Anterior cingulate cortex (tissue), 58 donors: Measurements from ENCODE around the gene SEMA4D.

Experiments used
- DNase-seq, 58 donors: peaks; one replicate each; lab custom pipeline; 2025; lab: John Stamatoyannopoulos, UW

The SEMA4D gene

GRCh38 chr9:89400403-89401116 lies 97.4 kb downstream of the SEMA4D start:
- DNase-seq = peak in 1 of 58 donors; percentile 31

- no peak for DNase-seq
Measured at GRCh38 chr9:89398621-89399020, 99.3 kb downstream of the SEMA4D start.

- DNase-seq = peak in 1 of 58 donors; percentile 20
Measured at GRCh38 chr9:89397471-89397870, 100.4 kb downstream of the SEMA4D start.

DNA sequence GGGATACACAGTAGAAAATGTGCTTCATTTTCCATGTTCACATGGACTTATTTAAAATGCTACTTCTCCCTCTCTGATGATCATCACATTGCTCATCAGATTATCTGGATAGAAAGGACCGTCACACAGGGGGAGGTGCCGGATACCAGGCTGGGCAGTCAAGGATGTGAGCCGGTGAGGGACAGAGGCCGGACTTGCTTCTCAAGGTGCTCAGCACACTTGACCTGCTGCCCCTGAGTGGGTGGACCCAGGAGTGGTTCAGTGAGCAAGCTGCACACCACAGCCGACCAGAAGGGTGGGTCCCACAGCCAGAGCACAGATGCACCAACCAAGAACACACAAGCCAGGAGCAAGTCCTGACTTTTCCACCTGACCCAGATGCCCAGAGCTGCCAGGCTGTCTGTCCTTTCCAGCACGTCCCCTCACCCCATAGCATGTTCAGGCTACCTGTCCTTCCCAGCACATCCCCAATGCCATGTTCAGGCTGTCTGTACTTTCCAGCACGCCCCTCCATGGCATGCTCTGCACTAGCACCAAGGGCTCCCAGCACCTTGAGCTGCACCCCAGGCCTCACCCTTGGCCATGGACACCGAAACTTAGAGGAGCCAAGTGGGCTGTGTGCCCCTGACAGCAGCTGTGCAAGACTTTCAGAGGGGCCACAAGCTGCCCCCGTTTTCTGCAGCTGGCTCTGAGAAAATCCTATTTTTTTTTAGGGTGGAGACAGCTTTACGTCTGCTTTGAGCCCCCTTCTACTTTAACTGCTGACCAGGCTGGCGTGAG lies 101.8 kb downstream of the SEMA4D start:
- no peak for DNase-seq

DNA sequence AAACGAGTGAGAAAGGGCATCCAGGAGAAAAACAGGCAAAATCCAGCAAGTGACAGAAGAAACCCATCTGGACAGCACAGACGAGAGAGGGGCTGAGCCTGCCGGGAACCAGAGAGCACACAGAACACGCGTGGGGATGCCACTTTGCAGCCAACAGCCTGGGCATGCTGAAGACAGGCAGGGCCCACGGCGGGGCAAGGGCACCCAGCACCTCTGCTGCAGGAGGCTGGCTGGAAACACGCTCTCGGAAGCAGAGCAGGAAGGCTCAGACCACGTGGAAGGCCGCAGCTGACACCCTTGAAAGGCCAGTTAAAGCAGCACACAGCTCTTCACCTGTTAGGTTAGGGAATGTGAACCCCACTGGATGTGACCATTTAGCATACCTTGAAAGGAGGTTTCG lies 103.5 kb downstream of the SEMA4D start:
- DNase-seq = no peak

GRCh38 chr9:89391585-89391984 lies 106.3 kb downstream of the SEMA4D start:
- DNase-seq = no peak

DNA sequence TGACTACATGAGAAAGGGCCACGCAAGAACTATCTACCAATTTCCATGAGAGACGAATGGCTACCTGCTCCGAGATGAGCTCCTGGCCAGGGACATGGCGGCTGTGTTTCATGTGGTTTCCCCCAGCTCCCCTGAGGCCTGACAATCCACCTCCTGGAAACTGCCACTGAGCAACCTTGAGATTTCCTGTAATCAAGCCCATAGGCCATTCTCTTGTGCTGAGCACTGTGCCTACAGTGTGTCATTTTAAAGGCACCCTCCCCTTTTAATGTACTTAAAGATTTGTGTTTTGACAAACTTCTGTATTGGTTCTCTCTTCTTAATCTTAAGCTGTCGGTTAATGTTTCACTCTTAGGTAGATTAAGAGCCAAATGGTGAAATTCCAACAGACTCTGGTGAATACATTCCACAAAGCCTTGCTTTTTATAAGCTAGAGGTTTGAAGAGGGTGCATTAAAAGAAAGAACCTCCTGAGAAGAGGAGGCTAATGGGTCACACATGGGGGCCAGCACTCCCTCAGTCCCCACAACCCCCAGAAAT lies 107.3 kb downstream of the SEMA4D start:
- DNase-seq = no peak

- DNase-seq = no peak
Measured at GRCh38 chr9:89390068-89390555, 107.8 kb downstream of the SEMA4D start.

- no peak for DNase-seq
Measured at GRCh38 chr9:89388868-89389177, 109.1 kb downstream of the SEMA4D start.

DNA sequence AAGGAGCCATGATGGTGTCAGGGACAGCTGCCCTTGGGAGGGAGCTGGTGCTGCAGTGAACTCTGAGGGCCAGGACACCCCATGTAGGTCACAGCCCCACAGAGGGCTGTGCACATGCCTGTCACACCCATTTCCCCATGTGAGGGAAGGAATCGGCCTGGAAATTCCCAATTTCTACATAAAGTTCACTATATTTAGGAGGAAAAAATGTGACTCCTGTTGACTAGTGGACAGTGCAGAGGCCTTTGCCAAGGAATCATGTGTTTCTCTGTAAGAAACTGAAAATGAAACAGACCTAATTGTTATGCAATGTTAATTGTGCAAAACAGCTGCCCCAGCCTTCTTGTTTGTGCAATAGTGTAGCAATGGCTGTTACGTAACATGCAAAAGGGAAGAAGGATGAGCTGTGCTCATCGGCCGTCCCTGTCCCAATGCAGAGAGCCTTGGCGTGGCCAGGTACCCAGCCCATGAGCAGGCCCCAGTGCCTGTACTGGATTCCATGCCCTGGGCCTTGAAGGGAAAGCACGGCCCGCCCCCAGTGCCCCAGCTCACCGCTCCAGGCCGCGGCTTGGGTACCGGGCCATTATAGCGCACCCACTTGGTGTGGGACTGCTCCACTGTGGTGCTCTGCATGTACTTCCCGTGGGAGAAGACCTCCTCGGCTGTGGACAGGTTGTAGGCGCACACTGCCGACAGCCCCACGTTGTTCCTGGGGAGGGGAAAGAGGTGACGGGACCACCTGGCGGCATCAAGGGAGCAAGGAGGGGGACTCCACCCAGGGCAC lies 109.6 kb downstream of the SEMA4D start:
- DNase-seq = peak in 13 of 58 donors; percentile 10 to 60 (median 20)

DNA sequence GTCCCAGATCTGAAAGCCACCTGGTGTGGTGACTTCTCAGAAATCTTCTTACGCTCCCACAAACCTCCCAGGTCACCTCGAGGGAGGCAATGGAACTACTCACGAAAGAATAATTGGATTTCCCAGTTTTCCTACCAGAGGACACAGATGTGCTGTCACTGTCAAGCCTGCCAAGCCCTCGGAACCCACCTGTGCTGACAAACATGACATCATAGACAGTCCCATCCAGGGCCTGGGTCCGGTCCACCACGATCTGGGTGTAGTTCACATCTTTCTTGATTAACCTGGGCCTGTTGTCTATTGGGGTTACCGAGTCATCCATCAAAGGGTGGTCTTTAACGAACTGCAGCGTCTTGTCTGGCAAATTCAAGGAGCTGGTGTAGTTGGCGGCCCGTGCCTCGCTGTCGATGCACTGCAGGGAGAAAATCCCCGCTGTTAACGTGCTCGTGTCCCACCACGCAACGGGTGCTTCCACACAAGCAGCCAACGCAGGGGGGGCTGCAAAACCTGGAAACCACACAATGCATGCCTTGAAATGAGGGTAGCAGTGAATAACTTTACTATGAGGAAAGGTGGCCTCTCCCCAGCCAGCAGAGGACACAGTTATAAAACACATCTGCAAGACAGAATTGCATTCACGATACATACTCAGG lies 110.6 kb downstream of the SEMA4D start:
- DNase-seq = no peak

GRCh38 chr9:89386797-89387196 lies 111.1 kb downstream of the SEMA4D start:
- peak in 2 of 58 donors; percentile 11 to 21 for DNase-seq

DNA sequence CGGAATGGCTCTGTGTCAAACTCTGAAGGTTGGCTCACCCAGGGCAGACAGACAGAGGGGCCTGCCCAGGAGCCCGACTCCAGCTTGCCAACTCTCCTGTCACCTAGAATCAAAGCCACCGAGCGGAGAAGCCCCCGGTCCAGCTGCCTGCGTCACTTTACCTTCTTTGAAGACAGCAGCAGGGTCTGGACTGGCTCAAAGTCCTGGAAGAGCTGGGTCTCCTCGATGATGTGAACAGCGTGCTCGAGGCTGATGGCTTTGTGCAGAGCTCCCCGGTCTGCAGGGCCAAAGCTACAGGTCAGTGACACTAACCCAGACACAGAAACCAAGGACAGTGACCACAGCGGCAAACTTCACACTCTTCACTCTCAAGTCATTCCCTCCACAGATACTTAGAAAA lies 111.7 kb downstream of the SEMA4D start:
- DNase-seq = no peak

GRCh38 chr9:89384783-89385182 lies 113.1 kb downstream of the SEMA4D start:
- no peak for DNase-seq

- peak in 1 of 58 donors; percentile 40 for DNase-seq
Measured at GRCh38 chr9:89383721-89384300, 114.1 kb downstream of the SEMA4D start.

GRCh38 chr9:89383030-89383720 lies 114.7 kb downstream of the SEMA4D start:
- DNase-seq = no peak

GRCh38 chr9:89382026-89382986 lies 115.6 kb downstream of the SEMA4D start:
- no peak for DNase-seq

- no peak for DNase-seq
Measured at GRCh38 chr9:89381308-89381609, 116.7 kb downstream of the SEMA4D start.
